ENCODE data around the gene TRIM3. TPM values are rescaled to one million over a fixed set of nuclear protein-coding genes. Genes with fewer than 3 reads are reported as not detected.
A peak's percentile ranks its signal among the peaks of the same experiment; 100 is the strongest.

The TRIM3 gene
- total RNA-seq, 1 experiment from 2014 or later = 13.4 TPM

GRCh38 chr11:6475936-6476335 lies 2.2 kb upstream of the TRIM3 start:
- Histone ChIP-seq H3K9me3 (ENCODE audit: control insufficient read depth in 1 of 2, insufficient read depth in 1 of 2, low read depth in 1 of 2, low read length in 2 of 2) (no peaks in the 10 kb centered on the region), H3K27ac (ENCODE audit: low read depth, low read length) (no peak overlapping the region), H3K9ac (ENCODE audit: low read length) (no peak overlapping the region), H3K9me2 (ENCODE audit: insufficient read depth) (no peaks in the 10 kb centered on the region), H4K20me1 (ENCODE audit: insufficient read depth) (no peaks in the 10 kb centered on the region; the same call in 1 of the 2 replicates), H3K27me3 (ENCODE audit: insufficient read depth, low read length) (no peaks in the 10 kb centered on the region), H3K4me1 (ENCODE audit: control insufficient read depth in 1 of 2, insufficient read depth in 2 of 2, low read length in 2 of 2) (peaks cover 9 to 33% of the 10 kb centered on the region in 2 experiments; a peak in 3 of 4 replicates), H3K36me3 (ENCODE audit: control insufficient read depth in 1 of 2, insufficient read depth in 2 of 2, low read length in 2 of 2) (peaks cover 8 to 34% of the 10 kb centered on the region in 2 experiments; a peak in 2 of 4 replicates), H3K79me2 (ENCODE audit: insufficient read depth, low read length) (peaks cover 25% of the 10 kb centered on the region), H3K4me3 (replicated peaks in 1 of 2; ENCODE audit: low read depth in 1 of 2, low read length in 2 of 2) (no peak overlapping the region), H3K4me2 (ENCODE audit: low read length) (no peak overlapping the region), H2AFZ (ENCODE audit: low read depth, low read length, poor library complexity, severe bottlenecking) (no peak overlapping the region)
- no peak for DNase-seq (ENCODE audit: low read depth, low spot score)
- ChIA-PET POLR2A (interaction anchor here (0.7 to 0.8 kb wide), 2 partner anchors 8 to 869 kb away, joined by 3 to 4 read pairs; no protein-coding TSS in a partner anchor), CTCF (interaction anchor here (0.7 to 1.8 kb wide), 5 partner anchors 29 to 113 kb away, joined by 3 to 6 read pairs (median 3); no protein-coding TSS in a partner anchor), RAD21 (ENCODE audit: low non-redundant PET in 1 of 2, low total read pairs in 2 of 2, uncharacterized antibody in 2 of 2, unreplicated experiment in 2 of 2) (interaction anchor here in 1 of 2 experiments (1.2 kb wide), 1 partner anchor 86 kb away, joined by 5 read pairs; the partner anchor contains the start of gene SMPD1)
- no TSS peak for BruUV-seq (replicated peaks)
- intact Hi-C loops (cut with micrococcal nuclease) = no loop called here
- TF ChIP-seq CTCF (IDR thresholded peaks at IDR 0.05 in 2 of 3, conservative IDR thresholded peaks at IDR 0.05 in 1 of 3; ENCODE audit: borderline replicate concordance in 1 of 3, insufficient read depth in 1 of 3, low read depth in 2 of 3, low read length in 2 of 3) (peak in 2 of 3 experiments; percentile 15 to 18; a peak in 1 of 6 replicates), EGR1 (IDR thresholded peaks at IDR 0.05; ENCODE audit: low read depth) (no peak)
- ATAC-seq = no peak

GRCh38 chr11:6474806-6475500 lies 1.2 kb upstream of the TRIM3 start:
- H3K79me2 ChIP-seq (ENCODE audit: insufficient read depth, low read length) = peaks cover 15% of the 10 kb centered on the region
- peaks cover 4 to 27% of the 10 kb centered on the region in 2 experiments; a peak in 3 of 4 replicates for H3K4me1 ChIP-seq (ENCODE audit: control insufficient read depth in 1 of 2, insufficient read depth in 2 of 2, low read length in 2 of 2)
- DNase-seq (ENCODE audit: low read depth, low spot score) (no peak), ATAC-seq (no peak)
- BruUV-seq (replicated peaks) = no TSS peak
- H3K27me3 ChIP-seq (ENCODE audit: insufficient read depth, low read length) = no peaks in the 10 kb centered on the region
- H2AFZ ChIP-seq (ENCODE audit: low read depth, low read length, poor library complexity, severe bottlenecking) = no peak overlapping the region
- no peaks in the 10 kb centered on the region for H3K9me3 ChIP-seq (ENCODE audit: control insufficient read depth in 1 of 2, insufficient read depth in 1 of 2, low read depth in 1 of 2, low read length in 2 of 2)
- H3K9me2 ChIP-seq (ENCODE audit: insufficient read depth) = no peaks in the 10 kb centered on the region
- POLR2A ChIA-PET = interaction anchor here (0.8 to 1.2 kb wide), 3 partner anchors 9 to 144 kb away, joined by 3 read pairs; partner anchors contain the start of gene TPP1
- H3K9ac ChIP-seq (ENCODE audit: low read length) = peak overlapping the region; percentile 63; the same call in 1 of the 2 replicates
- CTCF ChIA-PET = interaction anchor here (1.1 to 1.8 kb wide), 4 partner anchors 32 to 96 kb away, joined by 3 to 6 read pairs (median 3); no protein-coding TSS in a partner anchor
- TF ChIP-seq SP1 (IDR thresholded peaks at IDR 0.05; ENCODE audit: low read depth) = 0 out of 2 replicates have a peak, but pooled peaks have one; percentile 7
- TF ChIP-seq YY1 (IDR thresholded peaks at IDR 0.05; ENCODE audit: extremely low read depth, insufficient replicate concordance, low read depth, low read length) = no peak
- no peak for TF ChIP-seq EZH2phosphoT487 (IDR thresholded peaks at IDR 0.05; ENCODE audit: borderline replicate concordance)
- peak; percentile 58 for TF ChIP-seq POLR2AphosphoS5 (IDR thresholded peaks at IDR 0.05; ENCODE audit: low read depth, low read length)
- TF ChIP-seq, protein P1, sequence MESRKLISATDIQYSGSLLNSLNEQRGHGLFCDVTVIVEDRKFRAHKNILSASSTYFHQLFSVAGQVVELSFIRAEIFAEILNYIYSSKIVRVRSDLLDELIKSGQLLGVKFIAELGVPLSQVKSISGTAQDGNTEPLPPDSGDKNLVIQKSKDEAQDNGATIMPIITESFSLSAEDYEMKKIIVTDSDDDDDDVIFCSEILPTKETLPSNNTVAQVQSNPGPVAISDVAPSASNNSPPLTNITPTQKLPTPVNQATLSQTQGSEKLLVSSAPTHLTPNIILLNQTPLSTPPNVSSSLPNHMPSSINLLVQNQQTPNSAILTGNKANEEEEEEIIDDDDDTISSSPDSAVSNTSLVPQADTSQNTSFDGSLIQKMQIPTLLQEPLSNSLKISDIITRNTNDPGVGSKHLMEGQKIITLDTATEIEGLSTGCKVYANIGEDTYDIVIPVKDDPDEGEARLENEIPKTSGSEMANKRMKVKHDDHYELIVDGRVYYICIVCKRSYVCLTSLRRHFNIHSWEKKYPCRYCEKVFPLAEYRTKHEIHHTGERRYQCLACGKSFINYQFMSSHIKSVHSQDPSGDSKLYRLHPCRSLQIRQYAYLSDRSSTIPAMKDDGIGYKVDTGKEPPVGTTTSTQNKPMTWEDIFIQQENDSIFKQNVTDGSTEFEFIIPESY (IDR thresholded peaks at IDR 0.05; ENCODE audit: extremely low read depth, insufficient replicate concordance, low read length) = no peak
- no peak for TF ChIP-seq ZFX (IDR thresholded peaks at IDR 0.05)
- TF ChIP-seq ZNF274 (IDR thresholded peaks at IDR 0.05; ENCODE audit: low read depth, low read length) = no peak
- TF ChIP-seq EZH2 (IDR thresholded peaks at IDR 0.05) = no peak
- no peak for TF ChIP-seq FOSL1 (IDR thresholded peaks at IDR 0.05; ENCODE audit: low read depth)
- TF ChIP-seq JUND (IDR thresholded peaks at IDR 0.05) = no peak
- H3K36me3 ChIP-seq (ENCODE audit: control insufficient read depth in 1 of 2, insufficient read depth in 2 of 2, low read length in 2 of 2) = peaks cover 8 to 34% of the 10 kb centered on the region in 2 experiments; a peak in 2 of 4 replicates
- H3K4me2 ChIP-seq (ENCODE audit: low read length) = peak overlapping the region; percentile 95
- H4K20me1 ChIP-seq (ENCODE audit: insufficient read depth) = no peaks in the 10 kb centered on the region; the same call in 1 of the 2 replicates
- intact Hi-C loops (cut with micrococcal nuclease) = no loop called here
- peak overlapping the region; percentile 63 for H3K27ac ChIP-seq (ENCODE audit: low read depth, low read length)
- no peak overlapping the region; a peak in 1 of 4 replicates for H3K4me3 ChIP-seq (replicated peaks in 1 of 2; ENCODE audit: low read depth in 1 of 2, low read length in 2 of 2)
- RAD21 ChIA-PET (ENCODE audit: low non-redundant PET in 1 of 2, low total read pairs in 2 of 2, uncharacterized antibody in 2 of 2, unreplicated experiment in 2 of 2) = interaction anchor here (0.6 to 1.2 kb wide), 2 partner anchors 9 to 85 kb away, joined by 3 to 5 read pairs; partner anchors contain the start of gene SMPD1 (in 1 of the 2)
